Measurements from ENCODE around the gene PLXNA4. TPM values are rescaled to one million over a fixed set of nuclear protein-coding genes. Genes with fewer than 3 reads are reported as not detected.
A peak's percentile ranks its signal among the peaks of the same experiment; 100 is the strongest.

PLXNA4 gene
- total and polyA plus RNA-seq, 9 of the 15 experiments (the other 6 are each of a cell fraction or from before 2014, with no cell fraction given), result under 0.01 to 0.09 TPM; not detected in 7

GRCh38 chr7:132619967-132620366, 43.7 kb upstream of the PLXNA4 start:
- 11% methylated on average over 6 of the region's 6 CpGs for WGBS (ENCODE audit: insufficient coverage, low coverage, missing lambda C conversion rate)
- Histone ChIP-seq H3K4me1 (replicated peaks in 1 of 2; ENCODE audit: control insufficient read depth in 2 of 2, insufficient read depth in 2 of 2, low read length in 2 of 2) (peaks cover 0 to 4% of the 10 kb centered on the region in 2 experiments; a peak in 1 of 5 replicates), H3K9ac (ENCODE audit: insufficient read depth in 1 of 2, low read depth in 2 of 2, low read length in 2 of 2) (no peak overlapping the region), H2AFZ (ENCODE audit: low read depth, low read length) (no peak overlapping the region), H4K20me1 (replicated peaks; ENCODE audit: control insufficient read depth, insufficient read depth, low read length) (no peaks in the 10 kb centered on the region; the same call in 1 of the 2 replicates), H3K4me2 (ENCODE audit: insufficient read depth, low read length) (no peak overlapping the region), H3K36me3 (ENCODE audit: control insufficient read depth, insufficient read depth, low read length) (no peaks in the 10 kb centered on the region), H3K27me3 (ENCODE audit: control insufficient read depth in 2 of 2, insufficient read depth in 2 of 2, low read length in 2 of 2) (peaks cover 24 to 34% of the 10 kb centered on the region in 2 experiments; a peak in 3 of 5 replicates), H3K9me3 (replicated peaks; ENCODE audit: control insufficient read depth, insufficient read depth, low read depth, low read length) (no peaks in the 10 kb centered on the region), H3K4me3 (no peak overlapping the region), H3K79me2 (ENCODE audit: control insufficient read depth, insufficient read depth, low read length) (no peaks in the 10 kb centered on the region), H3K9me1 (ENCODE audit: control insufficient read depth, insufficient read depth, low read length) (no peaks in the 10 kb centered on the region), H3K27ac (ENCODE audit: extremely low read depth, low read depth, low read length) (no peak overlapping the region)
- ChIA-PET POLR2A (interaction anchor here (1.4 kb wide), 1 partner anchor 16 kb away, joined by 6 read pairs; no protein-coding TSS in a partner anchor), CTCF (ENCODE audit: low intra/inter-chr PET ratio) (no interaction called here)
- no peak for ATAC-seq
- in situ Hi-C loops (cut with MboI), result no loop called here
- FAIRE-seq, result no peak
- TF ChIP-seq TFE3 (CRISPR knock-in tag; IDR thresholded peaks at IDR 0.05) (peak; percentile 78), HDAC3 (IDR thresholded peaks at IDR 0.05; ENCODE audit: borderline replicate concordance, partially characterized antibody) (no peak)
- DNase-seq (ENCODE audit: extremely low read depth in 1 of 4, low spot score in 3 of 4), result no peak
- BruUV-seq (replicated peaks), result no TSS peak
- intact Hi-C loops (cut with micrococcal nuclease), result no loop called here

GRCh38 chr7:132618956-132619305, 42.7 kb upstream of the PLXNA4 start:
- Histone ChIP-seq H3K9me3 (replicated peaks; ENCODE audit: control insufficient read depth, insufficient read depth, low read depth, low read length) (no peaks in the 10 kb centered on the region), H2AFZ (ENCODE audit: low read depth, low read length) (no peak overlapping the region), H3K4me1 (replicated peaks in 1 of 2; ENCODE audit: control insufficient read depth in 2 of 2, insufficient read depth in 2 of 2, low read length in 2 of 2) (peaks cover 0 to 4% of the 10 kb centered on the region in 2 experiments; a peak in 1 of 5 replicates), H3K79me2 (ENCODE audit: control insufficient read depth, insufficient read depth, low read length) (no peaks in the 10 kb centered on the region), H3K27me3 (ENCODE audit: control insufficient read depth in 2 of 2, insufficient read depth in 2 of 2, low read length in 2 of 2) (peaks cover 31 to 44% of the 10 kb centered on the region in 2 experiments), H3K9ac (ENCODE audit: insufficient read depth in 1 of 2, low read depth in 2 of 2, low read length in 2 of 2) (no peak overlapping the region), H3K9me1 (ENCODE audit: control insufficient read depth, insufficient read depth, low read length) (no peaks in the 10 kb centered on the region), H4K20me1 (replicated peaks; ENCODE audit: control insufficient read depth, insufficient read depth, low read length) (no peaks in the 10 kb centered on the region; the same call in 1 of the 2 replicates), H3K4me2 (ENCODE audit: insufficient read depth, low read length) (no peak overlapping the region), H3K27ac (ENCODE audit: extremely low read depth, low read depth, low read length) (no peak overlapping the region), H3K36me3 (ENCODE audit: control insufficient read depth, insufficient read depth, low read length) (no peaks in the 10 kb centered on the region), H3K4me3 (no peak overlapping the region)
- no peak for TF ChIP-seq ATF2 (CRISPR knock-in tag; IDR thresholded peaks at IDR 0.05)
- TF ChIP-seq BCLAF1 (IDR thresholded peaks at IDR 0.05; ENCODE audit: borderline replicate concordance in 1 of 2, control insufficient read depth in 1 of 2, low read depth in 2 of 2, low read length in 1 of 2), result no peak
- TF ChIP-seq HDAC6 (IDR thresholded peaks at IDR 0.05; ENCODE audit: low read depth, low read length), result no peak
- TF ChIP-seq PHF20 (IDR thresholded peaks at IDR 0.05; ENCODE audit: partially characterized antibody), result no peak
- TF ChIP-seq ZNF408 (CRISPR knock-in tag; IDR thresholded peaks at IDR 0.05; ENCODE audit: low read depth), result no peak
- no peak for TF ChIP-seq GATAD2B (IDR thresholded peaks at IDR 0.05; ENCODE audit: borderline replicate concordance)
- CTCF ChIA-PET (ENCODE audit: low intra/inter-chr PET ratio), result no interaction called here
- in situ Hi-C loops (cut with MboI) (no loop called here), intact Hi-C loops (cut with micrococcal nuclease) (no loop called here)
- DNase-seq (ENCODE audit: extremely low read depth in 1 of 4, low spot score in 3 of 4) (no peak), FAIRE-seq (no peak), ATAC-seq (no peak)
- no TSS peak for BruUV-seq (replicated peaks)
- 0% methylated on average over 2 of the region's 2 CpGs for WGBS (ENCODE audit: insufficient coverage, low coverage, missing lambda C conversion rate)
- POLR2A ChIA-PET, result interaction anchor here (0.7 kb wide), 1 partner anchor 375 kb away, joined by 3 read pairs; no protein-coding TSS in a partner anchor
